ACC112 (cell line): ENCODE results near the gene DMGDH.

ENCODE experiments used
- H2AFZ ChIP-seq: fragments of 200-600 bp; sonication (generic); one replicate; pipeline ENCODE4 v1.6.0; 2017; ENCODE audit warnings: antibody characterized with exemption, low read length; ENCODE audit not compliant: unreplicated experiment
- H3K27ac ChIP-seq: fragments of 200-600 bp; sonication (generic); 2 replicates; pipeline ENCODE4 v1.5.1; 2014; ENCODE audit warnings: low read depth, mild to moderate bottlenecking, antibody characterized with exemption, low read length, moderate library complexity
- H3K27me3 ChIP-seq: fragments of 200-600 bp; sonication (generic); 2 replicates; pipeline ENCODE4 v1.6.1; 2014; ENCODE audit warnings: mild to moderate bottlenecking, antibody characterized with exemption, low read length, moderate library complexity, mixed read lengths; ENCODE audit not compliant: insufficient read depth
- H3K36me3 ChIP-seq: fragments of 200-600 bp; sonication (generic); 2 replicates; pipeline ENCODE4 v1.6.1; 2016; ENCODE audit warnings: mild to moderate bottlenecking, antibody characterized with exemption, low read length, moderate library complexity, mixed read lengths; ENCODE audit not compliant: insufficient read depth
- H3K4me1 ChIP-seq: fragments of 200-600 bp; sonication (generic); one replicate; pipeline ENCODE4 v1.6.1; 2016; ENCODE audit warnings: low read length, mixed read lengths; ENCODE audit not compliant: insufficient read depth, unreplicated experiment, control insufficient read depth
- H3K4me3 ChIP-seq: fragments of 200-600 bp; sonication (generic); 2 replicates; pipeline ENCODE4 v1.5.1; 2014; ENCODE audit warnings: mild to moderate bottlenecking, low read depth, low read length
- H3K79me2 ChIP-seq: fragments of 200-600 bp; sonication (generic); one replicate; pipeline ENCODE4 v1.6.0; 2016; ENCODE audit warnings: low read length; ENCODE audit not compliant: control insufficient read depth, unreplicated experiment, insufficient read depth

Gene DMGDH

GRCh38 chr5:78953092-78953800, 116.2 kb downstream of the DMGDH start:
- Histone ChIP-seq H3K27me3 (no peaks in the 10 kb centered on the region), H3K36me3 (no peaks in the 10 kb centered on the region)

More at GRCh38 chr5:78953092-78953800, 116.2 kb downstream of the DMGDH start:
- no peak overlapping the region for H2AFZ ChIP-seq
- no peaks in the 10 kb centered on the region for H3K79me2 ChIP-seq
- peaks cover 6% of the 10 kb centered on the region for H3K4me1 ChIP-seq
- H3K27ac ChIP-seq, result no peak overlapping the region
- H3K4me3 ChIP-seq, result no peak overlapping the region
